DOHH2 (cell line): ENCODE results near the gene TMEM92.

ENCODE experiments used
- H3F3A ChIP-seq: fragments of 200-600 bp; sonication (generic), shearing (Covaris generic); 2 replicates; pipeline ENCODE4 v1.6.0; 2016; ENCODE audit warnings: antibody characterized with exemption, mild to moderate bottlenecking; ENCODE audit not compliant: control insufficient read depth, insufficient read depth
- H3K27ac ChIP-seq: fragments of 200-600 bp; sonication (generic); 2 replicates; pipeline ENCODE4 v1.5.1; 2014; ENCODE audit warnings: low read depth, mild to moderate bottlenecking, low read length, moderate library complexity
- H3K27me3 ChIP-seq: fragments of 200-600 bp; sonication (generic); 2 replicates; pipeline ENCODE4 v1.6.1; 2014; ENCODE audit warnings: mild to moderate bottlenecking, low read length, mixed read lengths; ENCODE audit not compliant: control insufficient read depth
- H3K36me3 ChIP-seq: fragments of 200-600 bp; sonication (generic); 2 replicates; pipeline ENCODE4 v1.6.1; 2014; ENCODE audit warnings: mild to moderate bottlenecking, low read length, moderate library complexity, mixed read lengths; ENCODE audit not compliant: control insufficient read depth
- H3K4me1 ChIP-seq: fragments of 200-600 bp; sonication (generic); 2 replicates; pipeline ENCODE4 v1.6.1; 2014; ENCODE audit warnings: mild to moderate bottlenecking, low read length, mixed read lengths; ENCODE audit not compliant: control insufficient read depth
- H3K4me2 ChIP-seq: fragments of 200-600 bp; sonication (generic); 2 replicates; pipeline ENCODE4 v1.6.0; 2014; ENCODE audit warnings: mild to moderate bottlenecking, low read length, moderate library complexity
- H3K4me3 ChIP-seq: fragments of 200-600 bp; sonication (generic); 2 replicates; pipeline ENCODE4 v1.5.1; 2014; ENCODE audit warnings: mild to moderate bottlenecking, low read length, mixed read lengths
- H3K79me2 ChIP-seq: fragments of 200-600 bp; sonication (generic); 2 replicates; pipeline ENCODE4 v1.6.1; 2014; ENCODE audit warnings: mild to moderate bottlenecking, low read length, mixed read lengths; ENCODE audit not compliant: control insufficient read depth
- H3K9me2 ChIP-seq: fragments of 200-600 bp; sonication (generic); replicated peaks from 2 replicates; pipeline ENCODE4 v1.6.1; 2014; ENCODE audit warnings: mild to moderate bottlenecking, low read length, mixed read lengths; ENCODE audit not compliant: control insufficient read depth
- H3K9me3 ChIP-seq: fragments of 200-600 bp; sonication (generic); 2 replicates; pipeline ENCODE4 v1.6.1; 2014; ENCODE audit warnings: antibody characterized with exemption, low read length, mixed read lengths; ENCODE audit not compliant: control insufficient read depth, insufficient read depth
- H4K20me1 ChIP-seq: fragments of 200-600 bp; sonication (generic); 2 replicates; pipeline ENCODE4 v1.6.0; 2014; ENCODE audit warnings: low read depth, mild to moderate bottlenecking, antibody characterized with exemption, low read length, moderate library complexity; ENCODE audit not compliant: control insufficient read depth, insufficient read depth
- CTCF ChIP-seq: fragments of 200-600 bp; sonication (generic); IDR thresholded peaks from one replicate; pipeline ENCODE4 v1.5.1; 2014; ENCODE audit warnings: antibody characterized with exemption, mild to moderate bottlenecking, low read depth, low read length; ENCODE audit not compliant: poor library complexity, severe bottlenecking
- EZH2phosphoT487 ChIP-seq: fragments of 200-600 bp; sonication (generic); IDR thresholded peaks from 2 replicates; pipeline ENCODE4 v1.6.1; 2017; ENCODE audit warnings: borderline replicate concordance, mild to moderate bottlenecking, antibody characterized with exemption, low read length, moderate library complexity, mixed read lengths

TMEM92 gene

GRCh38 chr17:50263331-50264262 is 10.7 kb upstream of the TMEM92 start:
- peaks cover 23% of the 10 kb centered on the region for H3K27me3 ChIP-seq
- no peaks in the 10 kb centered on the region for H3K4me1 ChIP-seq
- H3F3A ChIP-seq = no peaks in the 10 kb centered on the region
- no peaks in the 10 kb centered on the region for H3K36me3 ChIP-seq
- no peaks in the 10 kb centered on the region for H3K79me2 ChIP-seq
- no peaks in the 10 kb centered on the region; the same call in 1 of the 2 replicates for H4K20me1 ChIP-seq
- H3K9me2 ChIP-seq = no peaks in the 10 kb centered on the region
- H3K27ac ChIP-seq = no peak overlapping the region
- TF ChIP-seq CTCF (no peak), EZH2phosphoT487 (no peak)
- H3K4me2 ChIP-seq = no peak overlapping the region
- no peak overlapping the region for H3K4me3 ChIP-seq
- no peaks in the 10 kb centered on the region for H3K9me3 ChIP-seq

DNA sequence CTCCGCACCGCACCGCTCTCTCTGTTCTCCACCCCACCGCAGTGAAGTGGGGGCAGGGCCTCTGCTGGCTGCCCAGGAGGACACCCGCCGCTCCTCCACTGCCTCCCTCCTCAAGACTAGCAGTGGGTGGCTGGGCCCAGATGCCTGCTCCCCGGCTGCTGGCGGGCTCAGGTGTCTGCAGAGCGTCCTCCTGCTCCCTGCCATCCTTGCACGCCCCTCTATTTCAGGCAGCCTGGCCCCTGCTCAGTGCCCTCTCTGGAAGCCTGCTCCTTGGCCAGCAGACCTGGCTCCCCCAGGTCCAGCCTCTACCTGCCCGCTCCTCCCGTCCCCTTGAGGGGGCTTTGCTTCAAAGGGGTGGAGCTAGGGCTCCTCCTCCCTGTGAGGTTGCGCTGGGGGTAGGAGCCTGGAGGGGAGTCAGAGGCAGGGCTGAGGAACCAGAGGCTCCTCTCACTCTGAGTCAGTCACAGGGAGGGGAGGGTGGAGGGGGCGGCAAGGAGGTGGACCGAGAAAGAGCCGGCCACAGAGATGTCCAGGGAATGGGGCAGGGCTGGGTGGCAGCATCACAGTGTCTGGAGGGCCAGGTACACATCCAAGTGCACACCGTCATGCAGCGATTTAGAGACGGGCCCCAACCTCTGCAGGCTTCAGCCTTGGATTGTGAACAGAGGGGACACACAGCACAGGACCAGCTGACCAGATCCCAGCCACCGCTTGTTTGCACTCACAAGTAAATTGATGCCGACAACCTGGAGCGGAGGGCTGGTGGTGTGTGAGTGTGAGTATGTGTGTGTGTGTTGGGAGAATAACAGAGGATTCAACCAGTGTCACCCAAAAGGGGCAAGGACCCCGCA is 9.8 kb upstream of the TMEM92 start:
- Histone ChIP-seq H3F3A (no peaks in the 10 kb centered on the region), H3K4me3 (no peak overlapping the region), H3K4me2 (no peak overlapping the region), H3K4me1 (no peaks in the 10 kb centered on the region), H3K27me3 (peaks cover 25% of the 10 kb centered on the region), H3K9me3 (no peaks in the 10 kb centered on the region), H3K36me3 (no peaks in the 10 kb centered on the region), H4K20me1 (no peaks in the 10 kb centered on the region; the same call in 1 of the 2 replicates), H3K27ac (no peak overlapping the region), H3K9me2 (no peaks in the 10 kb centered on the region), H3K79me2 (no peaks in the 10 kb centered on the region)
- TF ChIP-seq EZH2phosphoT487 (no peak), CTCF (no peak)

- no peak overlapping the region for H3K27ac ChIP-seq
- H3K4me3 ChIP-seq = no peak overlapping the region
- no peaks in the 10 kb centered on the region for H3K79me2 ChIP-seq
- H4K20me1 ChIP-seq = no peaks in the 10 kb centered on the region; the same call in 1 of the 2 replicates
- no peaks in the 10 kb centered on the region for H3K9me2 ChIP-seq
- H3K36me3 ChIP-seq = no peaks in the 10 kb centered on the region
- no peaks in the 10 kb centered on the region for H3K9me3 ChIP-seq
- H3K27me3 ChIP-seq = peaks cover 25% of the 10 kb centered on the region
- H3K4me2 ChIP-seq = no peak overlapping the region
- H3F3A ChIP-seq = no peaks in the 10 kb centered on the region
- H3K4me1 ChIP-seq = no peaks in the 10 kb centered on the region
- TF ChIP-seq EZH2phosphoT487 = no peak
- no peak for TF ChIP-seq CTCF
Measured at GRCh38 chr17:50265212-50265611, 9.1 kb upstream of the TMEM92 start.
